GM12873 (cell line): Measurements from ENCODE around the gene FAM117A.

Experiments used
- CTCF ChIP-seq: IDR thresholded peaks from 2 replicates; pipeline ENCODE4 v1.5.1; 2012; ENCODE audit warnings: low read depth, mild to moderate bottlenecking, moderate library complexity, low read length, control low read depth; ENCODE audit not compliant: insufficient read depth; ENCODE audit errors: missing control alignments

FAM117A gene

GRCh38 chr17:49752508-49752907 lies 11.4 kb downstream of the FAM117A start:
- TF ChIP-seq CTCF: no peak

- no peak for TF ChIP-seq CTCF
These were observed 14.2 kb downstream of the FAM117A start for GRCh38 chr17:49749730-49750129.

GRCh38 chr17:49748791-49749190 lies 15.1 kb downstream of the FAM117A start:
- no peak for TF ChIP-seq CTCF

- no peak for TF ChIP-seq CTCF
These were observed 15.7 kb downstream of the FAM117A start for GRCh38 chr17:49748223-49748622.

- no peak for TF ChIP-seq CTCF
These were observed 16.3 kb downstream of the FAM117A start for GRCh38 chr17:49747632-49748031.

- no peak for TF ChIP-seq CTCF
These were observed 17.0 kb downstream of the FAM117A start for GRCh38 chr17:49746791-49747490.

- no peak for TF ChIP-seq CTCF
These were observed 18.5 kb downstream of the FAM117A start for GRCh38 chr17:49745175-49746139.
